ENCODE measurements around the gene CBX5. TPM values are rescaled to one million over a fixed set of nuclear protein-coding genes. Genes with fewer than 3 reads are reported as not detected.

The CBX5 gene
- total and polyA plus RNA-seq, 10 of the 15 experiments (the other 5 are each of a cell fraction or from before 2014, with no cell fraction given): 46.7 to 138 (median 74.6) TPM

DNA sequence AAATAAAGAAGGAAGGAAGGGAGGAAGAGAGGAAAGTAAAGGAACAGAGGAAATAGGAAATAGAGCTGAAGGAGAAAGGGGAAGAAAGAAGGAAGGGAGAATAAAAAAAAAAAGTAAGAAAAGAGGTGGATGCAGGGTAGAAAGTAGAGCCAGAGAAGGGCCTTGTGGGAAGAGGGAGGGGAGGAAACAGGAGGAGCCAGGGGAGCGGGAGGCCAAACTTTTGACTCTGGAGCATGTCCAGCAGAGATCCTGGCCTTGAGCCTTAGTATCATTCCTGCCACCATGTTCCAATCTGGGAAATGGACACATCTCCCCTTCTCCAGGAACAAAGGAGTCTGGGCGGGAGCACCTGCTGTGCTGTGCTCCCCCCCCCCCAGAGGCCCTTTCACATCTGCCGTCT is 80.0 kb downstream of the CBX5 start (continued):
- no peak for TF ChIP-seq SMARCA5 (IDR thresholded peaks at IDR 0.05)
- TF ChIP-seq, protein P1, sequence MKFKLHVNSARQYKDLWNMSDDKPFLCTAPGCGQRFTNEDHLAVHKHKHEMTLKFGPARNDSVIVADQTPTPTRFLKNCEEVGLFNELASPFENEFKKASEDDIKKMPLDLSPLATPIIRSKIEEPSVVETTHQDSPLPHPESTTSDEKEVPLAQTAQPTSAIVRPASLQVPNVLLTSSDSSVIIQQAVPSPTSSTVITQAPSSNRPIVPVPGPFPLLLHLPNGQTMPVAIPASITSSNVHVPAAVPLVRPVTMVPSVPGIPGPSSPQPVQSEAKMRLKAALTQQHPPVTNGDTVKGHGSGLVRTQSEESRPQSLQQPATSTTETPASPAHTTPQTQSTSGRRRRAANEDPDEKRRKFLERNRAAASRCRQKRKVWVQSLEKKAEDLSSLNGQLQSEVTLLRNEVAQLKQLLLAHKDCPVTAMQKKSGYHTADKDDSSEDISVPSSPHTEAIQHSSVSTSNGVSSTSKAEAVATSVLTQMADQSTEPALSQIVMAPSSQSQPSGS (IDR thresholded peaks at IDR 0.05; ENCODE audit: low read length): no peak
- TF ChIP-seq, protein P2, sequence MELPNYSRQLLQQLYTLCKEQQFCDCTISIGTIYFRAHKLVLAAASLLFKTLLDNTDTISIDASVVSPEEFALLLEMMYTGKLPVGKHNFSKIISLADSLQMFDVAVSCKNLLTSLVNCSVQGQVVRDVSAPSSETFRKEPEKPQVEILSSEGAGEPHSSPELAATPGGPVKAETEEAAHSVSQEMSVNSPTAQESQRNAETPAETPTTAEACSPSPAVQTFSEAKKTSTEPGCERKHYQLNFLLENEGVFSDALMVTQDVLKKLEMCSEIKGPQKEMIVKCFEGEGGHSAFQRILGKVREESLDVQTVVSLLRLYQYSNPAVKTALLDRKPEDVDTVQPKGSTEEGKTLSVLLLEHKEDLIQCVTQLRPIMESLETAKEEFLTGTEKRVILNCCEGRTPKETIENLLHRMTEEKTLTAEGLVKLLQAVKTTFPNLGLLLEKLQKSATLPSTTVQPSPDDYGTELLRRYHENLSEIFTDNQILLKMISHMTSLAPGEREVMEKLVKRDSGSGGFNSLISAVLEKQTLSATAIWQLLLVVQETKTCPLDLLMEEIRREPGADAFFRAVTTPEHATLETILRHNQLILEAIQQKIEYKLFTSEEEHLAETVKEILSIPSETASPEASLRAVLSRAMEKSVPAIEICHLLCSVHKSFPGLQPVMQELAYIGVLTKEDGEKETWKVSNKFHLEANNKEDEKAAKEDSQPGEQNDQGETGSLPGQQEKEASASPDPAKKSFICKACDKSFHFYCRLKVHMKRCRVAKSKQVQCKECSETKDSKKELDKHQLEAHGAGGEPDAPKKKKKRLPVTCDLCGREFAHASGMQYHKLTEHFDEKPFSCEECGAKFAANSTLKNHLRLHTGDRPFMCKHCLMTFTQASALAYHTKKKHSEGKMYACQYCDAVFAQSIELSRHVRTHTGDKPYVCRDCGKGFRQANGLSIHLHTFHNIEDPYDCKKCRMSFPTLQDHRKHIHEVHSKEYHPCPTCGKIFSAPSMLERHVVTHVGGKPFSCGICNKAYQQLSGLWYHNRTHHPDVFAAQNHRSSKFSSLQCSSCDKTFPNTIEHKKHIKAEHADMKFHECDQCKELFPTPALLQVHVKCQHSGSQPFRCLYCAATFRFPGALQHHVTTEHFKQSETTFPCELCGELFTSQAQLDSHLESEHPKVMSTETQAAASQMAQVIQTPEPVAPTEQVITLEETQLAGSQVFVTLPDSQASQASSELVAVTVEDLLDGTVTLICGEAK (IDR thresholded peaks at IDR 0.05; ENCODE audit: borderline replicate concordance): no peak
- no peak for TF ChIP-seq ETV6 (conservative IDR thresholded peaks at IDR 0.05 in 1 of 2, IDR thresholded peaks at IDR 0.05 in 1 of 2; ENCODE audit: borderline replicate concordance in 1 of 2, low read depth in 1 of 2)
- TF ChIP-seq, protein P3, sequence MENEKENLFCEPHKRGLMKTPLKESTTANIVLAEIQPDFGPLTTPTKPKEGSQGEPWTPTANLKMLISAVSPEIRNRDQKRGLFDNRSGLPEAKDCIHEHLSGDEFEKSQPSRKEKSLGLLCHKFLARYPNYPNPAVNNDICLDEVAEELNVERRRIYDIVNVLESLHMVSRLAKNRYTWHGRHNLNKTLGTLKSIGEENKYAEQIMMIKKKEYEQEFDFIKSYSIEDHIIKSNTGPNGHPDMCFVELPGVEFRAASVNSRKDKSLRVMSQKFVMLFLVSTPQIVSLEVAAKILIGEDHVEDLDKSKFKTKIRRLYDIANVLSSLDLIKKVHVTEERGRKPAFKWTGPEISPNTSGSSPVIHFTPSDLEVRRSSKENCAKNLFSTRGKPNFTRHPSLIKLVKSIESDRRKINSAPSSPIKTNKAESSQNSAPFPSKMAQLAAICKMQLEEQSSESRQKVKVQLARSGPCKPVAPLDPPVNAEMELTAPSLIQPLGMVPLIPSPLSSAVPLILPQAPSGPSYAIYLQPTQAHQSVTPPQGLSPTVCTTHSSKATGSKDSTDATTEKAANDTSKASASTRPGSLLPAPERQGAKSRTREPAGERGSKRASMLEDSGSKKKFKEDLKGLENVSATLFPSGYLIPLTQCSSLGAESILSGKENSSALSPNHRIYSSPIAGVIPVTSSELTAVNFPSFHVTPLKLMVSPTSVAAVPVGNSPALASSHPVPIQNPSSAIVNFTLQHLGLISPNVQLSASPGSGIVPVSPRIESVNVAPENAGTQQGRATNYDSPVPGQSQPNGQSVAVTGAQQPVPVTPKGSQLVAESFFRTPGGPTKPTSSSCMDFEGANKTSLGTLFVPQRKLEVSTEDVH (IDR thresholded peaks at IDR 0.05; ENCODE audit: low read depth, partially characterized antibody): no peak
- no peak for TF ChIP-seq JUND (IDR thresholded peaks at IDR 0.05; ENCODE audit: low read depth, low read length)
- TF ChIP-seq, protein P4, sequence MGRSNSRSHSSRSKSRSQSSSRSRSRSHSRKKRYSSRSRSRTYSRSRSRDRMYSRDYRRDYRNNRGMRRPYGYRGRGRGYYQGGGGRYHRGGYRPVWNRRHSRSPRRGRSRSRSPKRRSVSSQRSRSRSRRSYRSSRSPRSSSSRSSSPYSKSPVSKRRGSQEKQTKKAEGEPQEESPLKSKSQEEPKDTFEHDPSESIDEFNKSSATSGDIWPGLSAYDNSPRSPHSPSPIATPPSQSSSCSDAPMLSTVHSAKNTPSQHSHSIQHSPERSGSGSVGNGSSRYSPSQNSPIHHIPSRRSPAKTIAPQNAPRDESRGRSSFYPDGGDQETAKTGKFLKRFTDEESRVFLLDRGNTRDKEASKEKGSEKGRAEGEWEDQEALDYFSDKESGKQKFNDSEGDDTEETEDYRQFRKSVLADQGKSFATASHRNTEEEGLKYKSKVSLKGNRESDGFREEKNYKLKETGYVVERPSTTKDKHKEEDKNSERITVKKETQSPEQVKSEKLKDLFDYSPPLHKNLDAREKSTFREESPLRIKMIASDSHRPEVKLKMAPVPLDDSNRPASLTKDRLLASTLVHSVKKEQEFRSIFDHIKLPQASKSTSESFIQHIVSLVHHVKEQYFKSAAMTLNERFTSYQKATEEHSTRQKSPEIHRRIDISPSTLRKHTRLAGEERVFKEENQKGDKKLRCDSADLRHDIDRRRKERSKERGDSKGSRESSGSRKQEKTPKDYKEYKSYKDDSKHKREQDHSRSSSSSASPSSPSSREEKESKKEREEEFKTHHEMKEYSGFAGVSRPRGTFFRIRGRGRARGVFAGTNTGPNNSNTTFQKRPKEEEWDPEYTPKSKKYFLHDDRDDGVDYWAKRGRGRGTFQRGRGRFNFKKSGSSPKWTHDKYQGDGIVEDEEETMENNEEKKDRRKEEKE (IDR thresholded peaks at IDR 0.05): no peak

Measured in GM12878 (cell line).